GM12878 (cell line): ENCODE measurements around the gene PDIA3. TPM values are rescaled to one million over a fixed set of nuclear protein-coding genes. Genes with fewer than 3 reads are reported as not detected.

Source experiments
- ATAC-seq: fragments of 200-7000 bp; cut with Tn5 transposase; 3 replicates; pipeline ENCODE4 v1.9.1; 2020; ENCODE audit warnings: mild to moderate bottlenecking, moderate library complexity
- BruUV-seq: library from RNA; stranded (reverse); fragments of 400-500 nt; replicated peaks from 2 replicates; lab custom pipeline; 2021; lab: Mats Ljungman, UMichigan
- CTCF ChIA-PET: fragments of 300-600 bp; sonication (Branson Sonifier 250); formaldehyde crosslinking; extraction: SDS; loops from one replicate; lab custom pipeline; 2021; ENCODE audit warnings: inconsistent platforms; lab: Yijun Ruan, JAX
- POLR2A ChIA-PET: fragments of 350-600 bp; formaldehyde crosslinking; extraction: SDS; loops from one replicate; lab custom pipeline; 2021; ENCODE audit warnings: inconsistent platforms; lab: Charles Lee
- RAD21 ChIA-PET: fragments of 300-600 bp; sonication (Branson Sonifier 250); formaldehyde crosslinking; loops from one replicate; lab custom pipeline; 2023; ENCODE audit warnings: antibody characterized with exemption; ENCODE audit not compliant: unreplicated experiment; lab: Charles Lee
- SMC1A ChIA-PET: fragments of 300-600 bp; sonication (Branson Sonifier 250); formaldehyde crosslinking; loops from one replicate; lab custom pipeline; 2023; ENCODE audit not compliant: unreplicated experiment, uncharacterized antibody; lab: Charles Lee
- DNase-seq: peaks from one replicate; pipeline ENCODE4 v3.0.0-alpha.2; 2011; ENCODE audit warnings: low read depth, low spot score
- FAIRE-seq: peaks from 3 replicates; lab custom pipeline; 2011; peaks lifted over from hg19 to GRCh38; lab: Jason Lieb, UNC
- H2AFZ ChIP-seq: 2 replicates; pipeline ENCODE4 v1.6.0; 2011; ENCODE audit warnings: low read depth, low read length, control low read depth; ENCODE audit not compliant: control insufficient read depth
- H3K27ac ChIP-seq: 2 replicates; pipeline ENCODE4 v1.5.1; 2011; ENCODE audit warnings: control low read depth; ENCODE audit not compliant: control insufficient read depth, insufficient read depth
- H3K27me3 ChIP-seq, 2 experiments: replicated peaks in 1 of 2; 2 replicates each; pipeline versions ENCODE4 v1.6.0 to v1.6.1; 2011; ENCODE audit warnings: low read length in 1 of 2; ENCODE audit not compliant: control insufficient read depth in 2 of 2, insufficient read depth in 2 of 2
- H3K36me3 ChIP-seq, 2 experiments: 2 replicates each; pipeline ENCODE4 v1.5.1; 2011; ENCODE audit warnings: low read length in 1 of 2; ENCODE audit not compliant: control insufficient read depth in 2 of 2, insufficient read depth in 2 of 2
- H3K4me1 ChIP-seq: 2 replicates; pipeline ENCODE4 v1.6.1; 2011; ENCODE audit warnings: mild to moderate bottlenecking, low read length, moderate library complexity, mixed read lengths; ENCODE audit not compliant: control insufficient read depth, insufficient read depth
- H3K4me2 ChIP-seq: 2 replicates; pipeline ENCODE4 v1.6.0; 2011; ENCODE audit warnings: control low read depth; ENCODE audit not compliant: control insufficient read depth, insufficient read depth
- H3K4me3 ChIP-seq: fragments of 200-600 bp; sonication (generic); 2 replicates; pipeline ENCODE4 v1.5.1; 2016
- H3K79me2 ChIP-seq: 2 replicates; pipeline ENCODE4 v1.6.0; 2011; ENCODE audit warnings: low read length; ENCODE audit not compliant: control insufficient read depth, insufficient read depth
- H3K9ac ChIP-seq: 2 replicates; pipeline ENCODE4 v1.8.0; 2011; ENCODE audit warnings: low read length, control low read depth, mixed read lengths; ENCODE audit not compliant: control insufficient read depth, insufficient read depth
- H3K9me3 ChIP-seq: replicated peaks from 3 replicates; pipeline ENCODE4 v1.5.1; 2011; ENCODE audit warnings: mild to moderate bottlenecking, low read length; ENCODE audit not compliant: control insufficient read depth, insufficient read depth
- H4K20me1 ChIP-seq: 2 replicates; pipeline ENCODE4 v1.6.0; 2011; ENCODE audit not compliant: control insufficient read depth, insufficient read depth
- BHLHE40 ChIP-seq, 2 experiments: fragments of 450-650 bp in 1 of 2; IDR thresholded peaks; 2 replicates each; pipeline ENCODE4 v1.6.1; 2011 to 2017; ENCODE audit warnings: low read depth in 2 of 2, borderline replicate concordance in 1 of 2, improper control_type of control experiment in 1 of 2, low read length in 1 of 2, mild to moderate bottlenecking in 1 of 2
- HCFC1 ChIP-seq: fragments of 150-350 bp; IDR thresholded peaks from 2 replicates; pipeline ENCODE4 v1.6.1; 2014; ENCODE audit warnings: low read length
- NFYB ChIP-seq: IDR thresholded peaks from 2 replicates; pipeline ENCODE4 v1.6.1; 2011; ENCODE audit warnings: low read depth, mild to moderate bottlenecking, low read length, improper control_type of control experiment, moderate library complexity; ENCODE audit not compliant: insufficient read depth
- SIN3A ChIP-seq: IDR thresholded peaks from 2 replicates; pipeline ENCODE4 v1.6.1; 2012; ENCODE audit warnings: low read depth, low read length, improper control_type of control experiment
- SIX5 ChIP-seq: IDR thresholded peaks from 2 replicates; pipeline ENCODE4 v1.6.1; 2011; ENCODE audit warnings: mild to moderate bottlenecking, low read depth, low read length, moderate library complexity; ENCODE audit not compliant: severe bottlenecking
- whole genome bisulfite sequencing: methylation state at CpG from one replicate; pipeline ENCODE4 v1.1.6; 2016; ENCODE audit warnings: low lambda C conversion rate; ENCODE audit not compliant: insufficient replicate concordance, insufficient coverage; ENCODE audit errors: missing lambda C conversion rate; 5-methylcytosine and 5-hydroxymethylcytosine counted together
- in situ Hi-C: fragments of 300-500 bp; cut with MboI; formaldehyde crosslinking; loops from 9 replicates; pipeline ENCODE4 v1.14.3; 2018; ENCODE audit warnings: mixed read lengths
- intact Hi-C: fragments of 100-400 bp; cut with micrococcal nuclease; formaldehyde crosslinking; loops from one replicate; pipeline ENCODE4 v1.14.2; 2022; ENCODE audit not compliant: unreplicated experiment
- polyA plus RNA-seq, 11 experiments: library from polyadenylated mRNA; depleted of rRNA in 4 of 11; unstranded in 6 of 11; stranded (reverse) in 5 of 11; fragments of >200 nt; fragmentation: Nextera tagmentation in 4 of 11; fragmentation: Illumina TruSeq in 1 of 11; extraction: Ambion mirVana in 4 of 11; extraction: Trizol in 1 of 11; gene quantifications; 1 replicate in 1 of 11; 2 replicates in 10 of 11; pipeline versions ENCODE4 v1.2.1 to v1.2.3, GENCODE V29; 2011 to 2016; ENCODE audit warnings: inconsistent platforms in 2 of 11, missing spikeins in 2 of 11, low read depth in 1 of 11
- total RNA-seq, 4 experiments: library from RNA; depleted of rRNA in 3 of 4; stranded (reverse); fragments of >200 nt in 3 of 4; fragmentation: Illumina TruSeq in 1 of 4; extraction: Trizol in 1 of 4; gene quantifications; 2 replicates each; pipeline versions ENCODE4 v1.2.1 to v1.2.3, GENCODE V29; 2013 to 2021

The PDIA3 gene
- total and polyA plus RNA-seq, 10 of the 15 experiments (the other 5 are each of a cell fraction or from before 2014, with no cell fraction given): 18.2 to 716 (median 181) TPM

- H3K36me3 ChIP-seq: peaks cover 0 to 6% of the 10 kb centered on the region in 2 experiments; a peak in 2 of 4 replicates
- WGBS: 17% methylated on average over 3 of the region's 3 CpGs
- CTCF ChIA-PET: interaction anchor here (0.6 to 1.0 kb wide), 2 partner anchors 28 to 49 kb away, joined by 3 to 4 read pairs; no protein-coding TSS in a partner anchor
- H3K4me3 ChIP-seq: peak overlapping the region; percentile 73
- H3K27me3 ChIP-seq: no peaks in the 10 kb centered on the region
- H3K79me2 ChIP-seq: peaks cover 73% of the 10 kb centered on the region
- intact Hi-C loops: loop anchor here (5.0 kb wide), 1 partner anchor 974 kb away; no protein-coding TSS in a partner anchor
- RAD21 ChIA-PET: interaction anchor here (1.7 to 2.1 kb wide), 2 partner anchors 28 to 40 kb away, joined by 7 to 8 read pairs; partner anchors contain the start of gene ELL3
- H3K27ac ChIP-seq: no peak overlapping the region; the same call in 1 of the 2 replicates
- H3K9me3 ChIP-seq: no peaks in the 10 kb centered on the region; the same call in 2 of the 3 replicates
- no peak overlapping the region for H2AFZ ChIP-seq
- DNase-seq (no peak), FAIRE-seq (no peak), ATAC-seq (no peak)
- SMC1A ChIA-PET: interaction anchor here (2.2 to 3.4 kb wide), 2 partner anchors 23 to 40 kb away, joined by 6 to 14 read pairs; no protein-coding TSS in a partner anchor
- peak overlapping the region; percentile 82 for H3K9ac ChIP-seq
- H3K4me1 ChIP-seq: peaks cover 13% of the 10 kb centered on the region
- POLR2A ChIA-PET: interaction anchor here (0.6 kb wide), 1 partner anchor 10 kb away, joined by 5 read pairs; no protein-coding TSS in a partner anchor
- TF ChIP-seq HCFC1 (peak; percentile 57), SIN3A (no peak), SIX5 (peak; percentile 56), BHLHE40 (IDR thresholded peaks at IDR 0.05; ENCODE audit: borderline replicate concordance in 1 of 2, low read depth in 2 of 2, low read length in 1 of 2) (peak in 1 of 2 experiments; percentile 35; a peak in 2 of 4 replicates), NFYB (0 out of 2 replicates have a peak, but pooled peaks have one; percentile 18)
- peak overlapping the region; percentile 70 for H3K4me2 ChIP-seq
- BruUV-seq: no TSS peak
- H4K20me1 ChIP-seq: peaks cover 13% of the 10 kb centered on the region; the same call in 1 of the 2 replicates
- in situ Hi-C loops: no loop called here
Observed at GRCh38 chr15:43748376-43748775, 2.1 kb downstream of the PDIA3 start.
